SK-N-MC (cell line): Measurements from ENCODE around the gene MTCH1.

Experiments used
- DNase-seq: peaks from one replicate; pipeline ENCODE4 v3.0.0-alpha.2; 2011; ENCODE audit warnings: low read depth, low spot score
- H3K27ac ChIP-seq: fragments of 200-600 bp; sonication (generic); 2 replicates; pipeline ENCODE4 v1.5.1; 2016; ENCODE audit warnings: mixed run types
- H3K36me3 ChIP-seq: fragments of 200-600 bp; sonication (generic); 2 replicates; pipeline ENCODE4 v1.6.1; 2017; ENCODE audit warnings: antibody characterized with exemption, low read length, mixed read lengths; ENCODE audit not compliant: insufficient read depth
- H3K4me3 ChIP-seq: fragments of 200-600 bp; sonication (generic); 2 replicates; pipeline ENCODE4 v1.5.1; 2016
- H3K9ac ChIP-seq: fragments of 200-600 bp; sonication (generic); 2 replicates; pipeline ENCODE4 v1.8.0; 2017; ENCODE audit warnings: mixed run types, mixed read lengths; ENCODE audit not compliant: insufficient read length
- H3K9me3 ChIP-seq: fragments of 200-600 bp; sonication (generic); 2 replicates; pipeline ENCODE4 v1.6.1; 2017; ENCODE audit warnings: low read depth, mild to moderate bottlenecking, antibody characterized with exemption, low read length, moderate library complexity, mixed read lengths
- EZH2 ChIP-seq: fragments of 200-600 bp; sonication (generic); IDR thresholded peaks from one replicate; pipeline ENCODE4 v1.6.1; 2017; ENCODE audit warnings: antibody characterized with exemption
- FOXP2 ChIP-seq: optimal IDR thresholded peaks from 2 replicates; pipeline ENCODE3; 2011; ENCODE audit warnings: mild to moderate bottlenecking, moderate library complexity; ENCODE audit not compliant: insufficient read depth; ENCODE audit errors: extremely low read length, control extremely low read depth
- POLR2AphosphoS5 ChIP-seq: IDR thresholded peaks from 2 replicates; pipeline ENCODE4 v1.6.1; 2012; ENCODE audit warnings: mild to moderate bottlenecking, low read depth, low read length, borderline replicate concordance

The MTCH1 gene

GRCh38 chr6:36975231-36976006 lies 10.6 kb downstream of the MTCH1 start:
- H3K9ac ChIP-seq, result no peak overlapping the region
- no peaks in the 10 kb centered on the region for H3K9me3 ChIP-seq
- TF ChIP-seq POLR2AphosphoS5, result no peak
- no peak for TF ChIP-seq FOXP2
- no peak for TF ChIP-seq EZH2
- peaks cover 88% of the 10 kb centered on the region for H3K36me3 ChIP-seq
- H3K4me3 ChIP-seq, result no peak overlapping the region
- no peak for DNase-seq
- H3K27ac ChIP-seq, result no peak overlapping the region

DNA sequence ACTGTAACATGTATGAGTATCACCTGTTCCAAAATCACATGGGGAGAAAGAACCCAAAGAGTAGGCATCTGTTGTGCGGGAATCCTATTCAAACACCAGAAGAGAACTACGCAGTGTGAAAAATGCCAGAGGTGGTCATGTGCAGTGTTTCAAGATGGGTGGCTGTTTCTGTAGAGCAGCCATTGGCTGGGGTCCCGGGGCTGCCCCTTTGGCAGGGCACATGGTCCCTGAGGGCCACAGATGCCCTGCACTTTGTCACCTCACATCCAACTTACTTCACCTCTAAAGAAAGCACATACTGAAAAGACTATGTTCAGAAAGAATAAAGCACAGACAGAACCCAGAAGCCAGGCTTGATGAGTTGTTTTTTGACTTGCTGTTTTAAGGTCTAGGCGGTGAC lies 12.3 kb downstream of the MTCH1 start:
- H3K4me3 ChIP-seq, result no peak overlapping the region
- H3K27ac ChIP-seq, result no peak overlapping the region
- TF ChIP-seq EZH2 (no peak), FOXP2 (no peak), POLR2AphosphoS5 (no peak)
- peaks cover 97% of the 10 kb centered on the region for H3K36me3 ChIP-seq
- H3K9ac ChIP-seq, result no peak overlapping the region
- DNase-seq, result no peak
- no peaks in the 10 kb centered on the region for H3K9me3 ChIP-seq

- Histone ChIP-seq H3K9me3 (no peaks in the 10 kb centered on the region), H3K9ac (no peak overlapping the region), H3K4me3 (no peak overlapping the region), H3K36me3 (peaks cover 97% of the 10 kb centered on the region), H3K27ac (no peak overlapping the region)
- no peak for DNase-seq
- no peak for TF ChIP-seq FOXP2
- TF ChIP-seq POLR2AphosphoS5, result no peak
- TF ChIP-seq EZH2, result no peak
These were observed 12.8 kb downstream of the MTCH1 start for GRCh38 chr6:36973190-36973589.

- no peak overlapping the region for H3K4me3 ChIP-seq
- TF ChIP-seq EZH2 (no peak), POLR2AphosphoS5 (no peak), FOXP2 (no peak)
- H3K9me3 ChIP-seq, result no peaks in the 10 kb centered on the region
- no peak for DNase-seq
- no peak overlapping the region for H3K9ac ChIP-seq
- no peak overlapping the region for H3K27ac ChIP-seq
- H3K36me3 ChIP-seq, result peaks cover 96% of the 10 kb centered on the region
These were observed 13.9 kb downstream of the MTCH1 start for GRCh38 chr6:36971921-36972673.

GRCh38 chr6:36970892-36971842 lies 14.8 kb downstream of the MTCH1 start:
- no peak for DNase-seq
- H3K9ac ChIP-seq, result no peak overlapping the region
- TF ChIP-seq FOXP2 (no peak), POLR2AphosphoS5 (no peak), EZH2 (no peak)
- no peak overlapping the region for H3K4me3 ChIP-seq
- H3K27ac ChIP-seq, result no peak overlapping the region
- no peaks in the 10 kb centered on the region for H3K9me3 ChIP-seq
- peaks cover 88% of the 10 kb centered on the region for H3K36me3 ChIP-seq

DNA sequence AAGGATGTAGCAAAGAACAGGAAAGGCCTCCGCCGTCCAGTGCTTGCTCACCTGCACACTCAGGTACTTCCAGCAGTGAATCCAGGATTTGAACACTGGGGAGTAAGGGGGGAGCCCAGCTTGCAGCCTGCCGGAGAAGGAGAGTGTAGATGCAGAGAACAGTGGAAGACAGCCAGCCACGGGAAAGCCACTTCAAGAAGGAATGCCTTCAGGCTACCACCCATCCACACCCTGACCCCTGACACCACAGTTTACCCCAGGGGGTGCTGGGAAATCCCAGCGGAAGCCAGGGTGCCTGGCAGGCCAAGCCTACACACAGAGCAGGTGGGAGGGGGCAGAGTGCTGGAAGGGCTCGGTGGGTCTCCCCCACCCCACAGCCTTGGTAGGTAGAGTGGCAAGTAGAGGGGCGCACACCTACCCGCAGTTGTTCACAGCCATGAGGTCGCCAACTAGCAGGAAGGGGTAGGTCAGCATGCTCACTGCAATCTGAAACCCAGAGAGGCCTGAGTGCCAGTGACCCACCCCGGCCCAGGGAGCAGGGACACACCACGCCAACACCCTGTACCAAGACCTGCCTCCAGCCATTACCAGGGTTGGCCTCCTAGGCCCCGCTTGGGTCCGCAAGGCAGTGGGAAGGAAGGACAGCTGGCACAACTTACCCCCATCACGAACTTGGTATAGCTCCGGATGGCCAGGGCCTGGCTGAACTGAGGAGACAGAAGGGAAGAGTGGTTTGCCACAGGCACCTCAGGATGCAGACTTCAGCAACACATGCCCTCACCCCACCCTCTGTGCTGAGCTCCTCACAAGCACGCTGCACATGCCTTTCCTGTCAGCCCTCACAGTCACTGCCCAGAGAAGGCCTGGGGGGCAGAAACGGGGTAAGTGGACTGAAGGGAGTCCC lies 15.8 kb downstream of the MTCH1 start:
- Histone ChIP-seq H3K9ac (no peak overlapping the region), H3K4me3 (no peak overlapping the region), H3K27ac (no peak overlapping the region), H3K9me3 (no peaks in the 10 kb centered on the region), H3K36me3 (peaks cover 79% of the 10 kb centered on the region)
- DNase-seq, result no peak
- TF ChIP-seq POLR2AphosphoS5 (no peak), EZH2 (no peak), FOXP2 (no peak)

DNA sequence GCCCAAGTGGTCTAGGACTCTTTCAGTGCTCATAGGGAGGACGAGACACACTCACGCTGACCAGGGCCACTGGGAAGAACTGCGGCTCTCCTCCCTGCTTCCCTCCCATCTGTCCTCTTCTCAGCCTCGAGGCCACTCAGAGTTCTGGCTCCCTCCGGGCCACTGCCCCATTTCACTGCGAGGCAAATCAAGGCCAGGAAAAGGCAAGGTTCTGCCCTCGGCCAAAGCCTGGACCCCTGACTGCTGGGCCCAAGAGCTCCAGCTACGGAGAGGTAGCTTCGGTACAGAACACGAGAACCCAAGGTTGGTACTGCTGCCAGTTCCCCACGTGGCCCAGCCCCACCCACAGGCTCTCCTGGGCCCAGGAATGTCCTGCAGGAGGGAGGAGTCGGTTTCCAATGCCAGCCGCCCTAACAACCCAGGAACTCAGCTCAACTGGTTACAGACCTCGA lies 16.7 kb downstream of the MTCH1 start:
- Histone ChIP-seq H3K9me3 (no peaks in the 10 kb centered on the region), H3K36me3 (peaks cover 69% of the 10 kb centered on the region), H3K4me3 (no peak overlapping the region), H3K27ac (no peak overlapping the region), H3K9ac (no peak overlapping the region)
- no peak for DNase-seq
- no peak for TF ChIP-seq POLR2AphosphoS5
- TF ChIP-seq FOXP2, result no peak
- no peak for TF ChIP-seq EZH2
